ENCODE measurements around the gene APPBP2. TPM values are rescaled to one million over a fixed set of nuclear protein-coding genes. Genes with fewer than 3 reads are reported as not detected.

Gene APPBP2
- total RNA-seq, 1 donor from 2014 or later = 46.8 TPM

- Mint-ChIP-seq H3K36me3 (ENCODE audit: unreplicated experiment) (no peaks in the 10 kb centered on the region), H3K4me1 (ENCODE audit: low read depth, unreplicated experiment) (peaks cover 5% of the 10 kb centered on the region), H3K4me3 (ENCODE audit: unreplicated experiment) (peak overlapping the region; percentile 98), H3K9me3 (ENCODE audit: unreplicated experiment) (peaks cover 5% of the 10 kb centered on the region), H3K27me3 (ENCODE audit: unreplicated experiment) (peaks cover 7% of the 10 kb centered on the region), H3K27ac (ENCODE audit: unreplicated experiment) (no peak overlapping the region)
- TF ChIP-seq CTCF (IDR thresholded peaks at IDR 0.05; ENCODE audit: partially characterized antibody, unreplicated experiment) = no peak
- no peak for DNase-seq
These were observed 684 bp upstream of the APPBP2 start for GRCh38 chr17:60526726-60527125.

GRCh38 chr17:60525328-60525684, 736 bp downstream of the APPBP2 start:
- Mint-ChIP-seq H3K27ac (ENCODE audit: unreplicated experiment) (peak overlapping the region; percentile 79), H3K27me3 (ENCODE audit: unreplicated experiment) (peaks cover 7% of the 10 kb centered on the region), H3K36me3 (ENCODE audit: unreplicated experiment) (no peaks in the 10 kb centered on the region), H3K4me3 (ENCODE audit: unreplicated experiment) (peak overlapping the region; percentile 98), H3K4me1 (ENCODE audit: low read depth, unreplicated experiment) (peaks cover 5% of the 10 kb centered on the region), H3K9me3 (ENCODE audit: unreplicated experiment) (peaks cover 5% of the 10 kb centered on the region)
- no peak for TF ChIP-seq CTCF (IDR thresholded peaks at IDR 0.05; ENCODE audit: partially characterized antibody, unreplicated experiment)
- no peak for DNase-seq

GRCh38 chr17:60524463-60525327, 1.3 kb downstream of the APPBP2 start:
- peaks cover 5% of the 10 kb centered on the region for H3K9me3 Mint-ChIP-seq (ENCODE audit: unreplicated experiment)
- no peak for TF ChIP-seq CTCF (IDR thresholded peaks at IDR 0.05; ENCODE audit: partially characterized antibody, unreplicated experiment)
- H3K36me3 Mint-ChIP-seq (ENCODE audit: unreplicated experiment) = no peaks in the 10 kb centered on the region
- H3K27ac Mint-ChIP-seq (ENCODE audit: unreplicated experiment) = peak overlapping the region; percentile 79
- H3K4me3 Mint-ChIP-seq (ENCODE audit: unreplicated experiment) = peak overlapping the region; percentile 98
- H3K27me3 Mint-ChIP-seq (ENCODE audit: unreplicated experiment) = peaks cover 7% of the 10 kb centered on the region
- peaks cover 5% of the 10 kb centered on the region for H3K4me1 Mint-ChIP-seq (ENCODE audit: low read depth, unreplicated experiment)
- no peak for DNase-seq

GRCh38 chr17:60523822-60524221, 2.2 kb downstream of the APPBP2 start:
- H3K9me3 Mint-ChIP-seq (ENCODE audit: unreplicated experiment) = peaks cover 3% of the 10 kb centered on the region
- peaks cover 7% of the 10 kb centered on the region for H3K27me3 Mint-ChIP-seq (ENCODE audit: unreplicated experiment)
- H3K27ac Mint-ChIP-seq (ENCODE audit: unreplicated experiment) = no peak overlapping the region
- peaks cover 5% of the 10 kb centered on the region for H3K4me1 Mint-ChIP-seq (ENCODE audit: low read depth, unreplicated experiment)
- H3K4me3 Mint-ChIP-seq (ENCODE audit: unreplicated experiment) = peak overlapping the region; percentile 98
- TF ChIP-seq CTCF (IDR thresholded peaks at IDR 0.05; ENCODE audit: partially characterized antibody, unreplicated experiment) = no peak
- DNase-seq = no peak
- H3K36me3 Mint-ChIP-seq (ENCODE audit: unreplicated experiment) = no peaks in the 10 kb centered on the region

- peaks cover 7% of the 10 kb centered on the region for H3K27me3 Mint-ChIP-seq (ENCODE audit: unreplicated experiment)
- TF ChIP-seq CTCF (IDR thresholded peaks at IDR 0.05; ENCODE audit: partially characterized antibody, unreplicated experiment) = no peak
- DNase-seq = no peak
- no peaks in the 10 kb centered on the region for H3K36me3 Mint-ChIP-seq (ENCODE audit: unreplicated experiment)
- H3K9me3 Mint-ChIP-seq (ENCODE audit: unreplicated experiment) = peaks cover 3% of the 10 kb centered on the region
- no peak overlapping the region for H3K27ac Mint-ChIP-seq (ENCODE audit: unreplicated experiment)
- H3K4me3 Mint-ChIP-seq (ENCODE audit: unreplicated experiment) = peak overlapping the region; percentile 6
- H3K4me1 Mint-ChIP-seq (ENCODE audit: low read depth, unreplicated experiment) = peaks cover 5% of the 10 kb centered on the region
These were observed 3.0 kb downstream of the APPBP2 start for GRCh38 chr17:60522889-60523626.

Measured in glutamatergic neuron (in vitro differentiated cells).